Neural crest cell (in vitro differentiated cells): ENCODE data around the gene LRCOL1. TPM values are rescaled to one million over a fixed set of nuclear protein-coding genes. Genes with fewer than 3 reads are reported as not detected.

Source experiments
- DNase-seq: peaks from one replicate; pipeline ENCODE4 v3.0.0; 2021; ENCODE audit warnings: low read depth, mixed read lengths, low spot score
- H3K27ac Mint-ChIP-seq: one replicate; pipeline ENCODE4 v1.8.0; 2021; ENCODE audit warnings: mild to moderate bottlenecking, mixed read lengths; ENCODE audit not compliant: unreplicated experiment
- H3K27me3 Mint-ChIP-seq: 2 replicates; pipeline ENCODE4 v1.8.0; 2021; ENCODE audit warnings: low read depth, mild to moderate bottlenecking, mixed read lengths
- H3K36me3 Mint-ChIP-seq: 2 replicates; pipeline ENCODE4 v1.8.0; 2021; ENCODE audit warnings: low read depth, mild to moderate bottlenecking, mixed read lengths
- H3K4me1 Mint-ChIP-seq: 2 replicates; pipeline ENCODE4 v1.8.0; 2021; ENCODE audit warnings: mixed read lengths
- H3K4me3 Mint-ChIP-seq: one replicate; pipeline ENCODE4 v1.8.0; 2021; ENCODE audit warnings: mild to moderate bottlenecking, mixed read lengths
- H3K9me3 Mint-ChIP-seq: 2 replicates; pipeline ENCODE4 v1.8.0; 2021; ENCODE audit warnings: mixed read lengths
- CTCF ChIP-seq: fragments of 200-600 bp; sonication (generic); conservative IDR thresholded peaks from 2 replicates; pipeline ENCODE4 v1.5.0; 2021; ENCODE audit warnings: antibody characterized with exemption, mild to moderate bottlenecking
- total RNA-seq: library from RNA; stranded (reverse); gene quantifications from 2 replicates; pipeline ENCODE4 v1.2.1, GENCODE V29; 2021

LRCOL1 gene
- total RNA-seq, 1 donor from 2014 or later: 1.7 TPM

GRCh38 chr12:132633398-132633797 is 23.0 kb upstream of the LRCOL1 start:
- peak overlapping the region; percentile 22 for H3K4me3 Mint-ChIP-seq

GRCh38 chr12:132632521-132633228 is 22.3 kb upstream of the LRCOL1 start:
- TF ChIP-seq CTCF: no peak
- H3K27me3 Mint-ChIP-seq: no peaks in the 10 kb centered on the region
- H3K36me3 Mint-ChIP-seq: peaks cover 40% of the 10 kb centered on the region
- no peak overlapping the region for H3K4me3 Mint-ChIP-seq
- no peak overlapping the region for H3K27ac Mint-ChIP-seq
- no peak for DNase-seq
- H3K4me1 Mint-ChIP-seq: no peaks in the 10 kb centered on the region
- H3K9me3 Mint-ChIP-seq: no peaks in the 10 kb centered on the region

More at GRCh38 chr12:132633398-132633797, 23.0 kb upstream of the LRCOL1 start:
- TF ChIP-seq CTCF: no peak
- no peak for DNase-seq
- Mint-ChIP-seq H3K27ac (peak overlapping the region; percentile 17), H3K4me1 (no peaks in the 10 kb centered on the region), H3K36me3 (peaks cover 44% of the 10 kb centered on the region), H3K9me3 (no peaks in the 10 kb centered on the region), H3K27me3 (no peaks in the 10 kb centered on the region)

GRCh38 chr12:132631666-132632065 is 21.3 kb upstream of the LRCOL1 start:
- DNase-seq: no peak
- Mint-ChIP-seq H3K36me3 (peaks cover 37% of the 10 kb centered on the region), H3K4me1 (no peaks in the 10 kb centered on the region), H3K27ac (no peak overlapping the region), H3K4me3 (no peak overlapping the region), H3K27me3 (no peaks in the 10 kb centered on the region), H3K9me3 (no peaks in the 10 kb centered on the region)
- no peak for TF ChIP-seq CTCF

GRCh38 chr12:132630672-132631071 is 20.3 kb upstream of the LRCOL1 start:
- H3K27ac Mint-ChIP-seq: no peak overlapping the region
- H3K9me3 Mint-ChIP-seq: no peaks in the 10 kb centered on the region
- H3K27me3 Mint-ChIP-seq: no peaks in the 10 kb centered on the region
- no peak overlapping the region for H3K4me3 Mint-ChIP-seq
- no peak for DNase-seq
- TF ChIP-seq CTCF: no peak
- peaks cover 33% of the 10 kb centered on the region for H3K36me3 Mint-ChIP-seq
- H3K4me1 Mint-ChIP-seq: no peaks in the 10 kb centered on the region

GRCh38 chr12:132629330-132629729 is 18.9 kb upstream of the LRCOL1 start:
- no peak overlapping the region for H3K27ac Mint-ChIP-seq
- DNase-seq: no peak
- peaks cover 31% of the 10 kb centered on the region for H3K36me3 Mint-ChIP-seq
- no peaks in the 10 kb centered on the region for H3K9me3 Mint-ChIP-seq
- no peaks in the 10 kb centered on the region for H3K4me1 Mint-ChIP-seq
- TF ChIP-seq CTCF: no peak
- H3K4me3 Mint-ChIP-seq: no peak overlapping the region
- no peaks in the 10 kb centered on the region for H3K27me3 Mint-ChIP-seq
